GM18861 (cell line): Measurements from ENCODE around the gene ACTN4.

Experiments
- ATAC-seq: cut with Tn5 transposase; IDR thresholded peaks from one replicate; pipeline ENCODE4 v1.9.1; 2021; ENCODE audit not compliant: unreplicated experiment

ACTN4 gene

GRCh38 chr19:38693380-38694223, 46.2 kb downstream of the ACTN4 start:
- peak; percentile 59 for ATAC-seq

GRCh38 chr19:38695317-38695683, 47.9 kb downstream of the ACTN4 start:
- ATAC-seq, result no peak

DNA sequence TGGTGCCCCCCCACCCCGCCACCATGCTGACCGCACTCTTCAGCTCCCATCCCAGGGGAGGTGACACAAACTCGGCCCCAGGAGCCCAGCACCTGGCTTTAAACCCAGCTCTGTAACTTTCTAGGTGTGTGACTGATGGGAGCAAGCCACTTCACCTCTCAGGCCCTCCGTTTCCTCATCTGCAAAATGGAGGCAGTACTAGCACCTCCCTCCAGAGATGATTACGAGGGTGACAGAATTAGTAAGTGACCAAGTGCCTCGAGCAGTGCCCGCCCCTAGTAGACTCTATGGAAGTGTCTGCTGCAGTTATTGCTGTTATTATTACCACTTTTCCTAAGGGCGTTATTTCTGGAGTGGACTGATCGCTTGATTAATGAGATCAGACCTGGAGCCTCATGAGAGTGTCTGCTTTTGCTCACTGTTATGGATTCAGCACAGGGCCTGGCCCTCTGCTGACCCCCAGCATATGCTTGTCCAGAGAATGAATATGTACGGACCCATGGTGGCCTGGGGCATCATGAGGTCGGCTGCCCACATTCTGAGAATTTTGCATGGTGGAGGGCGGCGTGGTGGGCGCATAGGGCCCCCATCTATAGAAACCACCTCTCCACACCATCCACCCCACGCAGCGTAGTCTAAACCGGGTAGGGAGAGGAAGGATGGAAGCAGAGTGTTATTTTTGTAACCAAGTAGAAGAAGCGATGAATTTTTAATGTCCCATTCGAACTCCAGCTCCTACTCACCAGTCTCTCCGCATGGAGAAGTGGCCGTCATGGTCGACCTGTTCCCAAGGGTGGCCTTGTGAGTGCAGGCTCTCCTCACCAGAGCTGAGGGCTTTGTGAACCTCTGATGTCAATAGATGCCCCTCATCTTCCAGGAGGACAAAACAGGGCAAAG, 48.6 kb downstream of the ACTN4 start:
- no peak for ATAC-seq

DNA sequence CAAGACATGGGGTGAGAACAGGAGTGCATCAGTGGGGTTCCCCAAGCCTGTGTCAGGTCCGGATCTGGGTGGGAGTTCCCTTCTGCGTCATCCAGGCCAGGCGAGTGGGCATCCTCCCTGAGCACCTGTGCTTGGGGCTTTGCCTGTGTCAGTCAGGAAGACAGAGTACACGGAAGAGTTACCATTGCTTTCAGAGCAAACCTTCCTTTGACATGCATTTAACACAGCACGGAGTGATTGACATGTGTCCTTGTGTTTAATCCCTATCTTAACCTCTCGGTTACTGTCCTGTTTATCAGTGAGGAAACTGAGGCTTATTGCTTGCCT, 49.2 kb downstream of the ACTN4 start:
- no peak for ATAC-seq

DNA sequence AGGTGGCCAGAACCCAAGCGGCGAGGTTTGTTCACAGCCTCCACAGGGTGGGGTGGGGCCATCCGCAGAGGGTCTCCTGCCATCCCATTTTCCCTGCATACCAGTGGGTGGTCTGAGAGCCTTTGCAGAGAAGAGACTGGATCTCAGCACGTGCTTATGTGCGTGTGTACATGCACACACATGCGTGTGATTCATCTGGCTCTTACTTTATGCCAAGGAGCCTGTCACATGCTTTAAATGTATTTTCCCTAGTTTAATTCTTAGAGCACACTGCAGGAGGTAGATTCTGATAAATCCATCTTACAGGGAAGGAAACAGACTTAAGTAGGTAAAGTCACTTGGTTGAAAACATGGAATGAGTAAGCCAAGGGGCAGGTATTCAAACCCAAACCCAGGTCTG, 49.7 kb downstream of the ACTN4 start:
- ATAC-seq, result no peak

DNA sequence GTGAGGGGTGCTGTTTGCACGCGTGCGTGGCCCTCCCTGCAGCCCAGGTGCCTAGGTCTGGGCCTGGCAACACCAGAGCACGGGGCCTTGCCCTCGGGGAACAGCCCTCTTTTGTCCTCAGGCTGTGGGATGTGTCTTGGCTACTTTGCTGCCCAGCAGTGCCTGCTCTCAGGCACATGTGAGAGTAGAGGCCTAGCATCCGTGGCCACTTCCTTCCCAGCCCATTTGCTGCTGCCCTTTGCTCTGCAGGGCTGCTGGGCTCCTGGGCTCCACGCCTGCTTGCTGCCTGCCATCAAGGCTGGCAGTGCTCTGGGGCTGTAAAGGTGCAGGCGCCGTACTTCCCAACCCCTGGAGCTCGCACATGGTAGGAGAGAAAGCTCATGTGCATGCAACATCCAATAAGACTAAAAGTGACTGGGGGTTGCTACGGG, 50.2 kb downstream of the ACTN4 start:
- ATAC-seq, result no peak

DNA sequence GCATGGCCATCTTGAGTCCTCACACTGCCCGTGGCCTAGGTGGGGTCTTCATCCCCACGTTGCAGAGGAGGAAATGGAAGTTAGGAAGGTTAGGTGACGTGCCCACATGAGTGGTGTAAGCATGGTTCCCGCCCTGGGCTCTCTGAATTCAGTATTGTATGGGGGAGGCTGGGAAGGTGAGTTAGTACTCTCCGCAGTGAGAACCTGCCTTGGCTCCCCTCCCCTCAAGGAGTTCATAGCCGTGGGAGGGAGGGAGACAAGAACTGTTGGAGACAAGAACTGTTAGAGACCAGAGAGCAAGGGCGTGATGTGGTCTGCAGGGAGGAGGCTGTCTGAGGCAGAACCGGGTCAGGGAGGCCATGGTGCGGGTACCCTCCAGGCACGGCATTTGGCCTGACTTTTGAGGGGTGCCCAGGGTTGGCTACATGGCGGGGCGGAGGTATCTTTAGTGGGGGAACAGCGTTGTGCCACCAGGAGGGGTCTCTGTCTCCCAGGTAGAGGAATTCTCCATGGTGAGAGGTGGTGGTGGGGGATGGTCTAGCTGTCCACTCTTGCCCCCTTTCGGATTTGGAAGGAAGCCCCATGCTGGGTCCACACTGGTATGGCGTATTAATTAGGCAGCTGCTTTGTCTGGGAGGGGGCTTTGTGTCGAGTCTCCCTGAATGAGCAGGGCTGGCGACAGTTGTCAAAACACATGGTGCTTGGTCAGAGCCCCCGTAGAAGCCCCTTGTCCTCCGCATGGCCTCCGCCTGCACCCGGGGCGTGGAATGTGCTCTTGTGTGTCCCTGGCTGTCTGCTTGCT, 51.0 kb downstream of the ACTN4 start:
- no peak for ATAC-seq

DNA sequence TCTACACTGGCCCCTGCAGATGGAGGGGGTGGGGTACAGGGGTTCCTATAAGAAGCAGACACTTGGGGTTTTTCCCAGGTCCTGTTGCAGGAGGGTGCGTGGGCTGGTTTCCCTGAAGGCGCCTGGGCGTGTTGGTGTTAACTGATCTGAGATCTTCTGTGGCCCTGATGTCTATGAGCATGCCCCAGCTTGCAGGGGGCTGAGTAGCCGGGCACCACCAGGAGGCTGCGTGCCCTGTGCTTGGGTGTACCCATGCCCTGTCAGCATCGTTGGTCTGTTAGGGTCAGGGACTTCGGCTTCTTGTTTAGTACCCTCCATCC, 51.5 kb downstream of the ACTN4 start:
- no peak for ATAC-seq

DNA sequence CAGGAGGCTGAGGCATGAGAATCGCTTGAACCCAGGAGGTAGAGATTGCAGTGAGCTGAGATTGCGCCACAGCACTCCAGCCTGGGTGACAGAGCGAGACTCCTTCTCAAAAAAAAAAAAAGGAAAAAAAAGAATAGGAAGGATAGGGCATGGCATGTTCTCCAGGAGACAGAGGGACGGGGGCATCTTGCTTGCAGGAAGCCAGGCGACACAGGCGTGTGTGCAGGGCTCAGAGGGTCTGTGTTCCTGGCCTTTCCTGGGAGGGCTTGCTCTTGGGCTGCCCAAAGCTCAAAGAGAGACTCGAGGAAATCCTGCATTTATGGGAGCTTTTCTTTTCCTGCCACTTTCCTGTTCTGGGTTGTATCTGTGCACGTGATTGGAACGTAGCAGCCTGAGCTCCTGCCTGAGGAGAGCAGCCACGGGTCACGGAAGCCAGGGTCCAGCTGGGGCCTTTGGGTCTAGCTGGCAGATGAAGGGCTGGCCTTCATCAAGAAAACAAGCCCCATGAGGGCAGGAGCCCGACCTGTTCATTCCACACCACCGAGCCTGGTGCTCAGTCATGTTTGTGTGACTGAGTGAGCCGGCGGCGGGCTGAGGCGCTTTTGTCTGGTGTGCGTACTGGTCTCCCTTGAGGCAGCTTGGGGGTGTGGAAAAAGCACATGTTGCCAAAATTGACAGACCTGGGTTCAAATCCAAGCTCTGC, 52.3 kb downstream of the ACTN4 start:
- ATAC-seq, result no peak

- no peak for ATAC-seq
These were observed 53.0 kb downstream of the ACTN4 start for GRCh38 chr19:38700350-38700901.

GRCh38 chr19:38700902-38701454, 53.5 kb downstream of the ACTN4 start:
- no peak for ATAC-seq

GRCh38 chr19:38701455-38702063, 54.1 kb downstream of the ACTN4 start:
- ATAC-seq, result no peak

GRCh38 chr19:38702278-38702677, 54.8 kb downstream of the ACTN4 start:
- no peak for ATAC-seq

- no peak for ATAC-seq
These were observed 56.1 kb downstream of the ACTN4 start for GRCh38 chr19:38703509-38703908.

- ATAC-seq, result no peak
These were observed 57.1 kb downstream of the ACTN4 start for GRCh38 chr19:38704488-38705026.

- no peak for ATAC-seq
These were observed 58.0 kb downstream of the ACTN4 start for GRCh38 chr19:38705197-38706019.

DNA sequence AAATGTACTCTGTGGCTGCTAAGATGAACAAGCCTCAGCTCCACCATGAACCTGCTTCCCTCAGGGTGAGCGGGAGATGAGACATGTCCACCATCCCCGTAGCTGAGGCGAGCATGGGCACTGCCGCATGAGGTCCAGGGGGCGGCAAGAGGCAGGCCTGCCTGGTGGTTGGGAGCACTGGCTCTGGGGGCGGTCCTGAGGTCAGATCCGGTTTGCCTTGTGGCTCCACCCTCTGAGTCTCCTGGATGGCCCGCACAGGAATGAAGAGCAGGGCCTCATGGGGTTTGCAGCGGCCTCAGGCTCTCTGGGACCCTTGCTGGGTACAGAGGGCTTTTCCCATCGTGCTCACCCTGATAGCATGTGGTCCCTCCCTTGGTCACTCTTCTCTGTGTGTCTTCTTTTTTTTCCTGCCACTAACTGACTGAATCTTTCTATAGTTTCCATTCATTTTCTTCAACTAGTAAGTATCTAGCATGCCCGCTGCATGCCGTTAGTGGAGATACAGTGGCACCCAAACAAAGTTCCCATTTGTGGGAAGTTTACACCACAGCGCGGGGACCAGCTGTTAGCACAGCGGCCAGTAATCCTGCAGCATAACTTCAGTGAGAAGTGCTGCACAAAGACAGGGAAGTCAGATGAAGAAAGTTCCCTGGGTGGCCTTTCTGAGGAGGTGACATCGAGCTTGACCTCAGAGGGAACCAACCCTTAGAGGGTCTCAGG, 59.5 kb downstream of the ACTN4 start:
- ATAC-seq, result no peak

DNA sequence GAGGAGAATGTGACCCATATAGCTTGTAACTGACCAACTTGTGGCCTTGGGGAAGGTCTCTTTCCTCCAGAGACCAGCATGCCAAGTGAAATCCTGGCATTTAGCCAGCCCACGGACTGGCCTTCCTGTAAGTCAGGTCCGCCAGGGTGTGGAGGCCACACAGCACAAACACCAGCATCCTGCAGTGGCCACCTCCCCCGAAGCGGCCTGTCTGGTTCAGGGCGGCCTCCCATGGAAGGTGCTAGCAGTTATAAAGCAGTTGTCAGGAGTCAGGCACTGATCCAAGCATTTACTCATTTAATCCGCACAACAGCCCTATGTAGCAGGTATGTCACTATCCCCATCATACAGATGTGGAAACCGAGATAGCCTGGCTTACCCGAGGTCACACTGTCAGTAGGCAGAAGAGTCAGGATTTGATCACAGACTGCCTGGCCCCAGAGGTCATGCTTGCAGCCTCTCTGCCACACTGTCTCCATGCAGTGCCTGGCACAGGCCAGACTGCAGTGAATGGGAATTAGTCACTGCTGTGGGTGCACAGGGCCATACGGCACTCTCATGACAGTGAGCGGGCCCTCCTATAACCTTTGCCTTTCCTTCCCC, 60.2 kb downstream of the ACTN4 start:
- ATAC-seq, result no peak
